Astrocyte of the cerebellum (primary cell): ENCODE measurements around the gene DEPDC5.

Experiments used
- DNase-seq: peaks from one replicate; pipeline ENCODE4 v3.0.0-alpha.2; 2011; ENCODE audit warnings: low read depth
- H3K4me3 ChIP-seq: 2 replicates; pipeline ENCODE4 v1.5.1; 2011; ENCODE audit warnings: mild to moderate bottlenecking, low read depth, low read length, moderate library complexity
- CTCF ChIP-seq: IDR thresholded peaks from 2 replicates; pipeline ENCODE4 v1.5.1; 2012; ENCODE audit warnings: low read length, low read depth, moderate library complexity, mild to moderate bottlenecking; ENCODE audit errors: missing control alignments
- in situ Hi-C: cut with HindIII; loops from 2 replicates; pipeline ENCODE4 v1.10.0; 2017; ENCODE audit warnings: low sequenced_read_pairs

DEPDC5 gene

GRCh38 chr22:31871480-31871879 is 117.7 kb downstream of the DEPDC5 start:
- no peak for DNase-seq
- TF ChIP-seq CTCF = no peak
- no peak overlapping the region for H3K4me3 ChIP-seq
- in situ Hi-C loops = no loop called here

DNA sequence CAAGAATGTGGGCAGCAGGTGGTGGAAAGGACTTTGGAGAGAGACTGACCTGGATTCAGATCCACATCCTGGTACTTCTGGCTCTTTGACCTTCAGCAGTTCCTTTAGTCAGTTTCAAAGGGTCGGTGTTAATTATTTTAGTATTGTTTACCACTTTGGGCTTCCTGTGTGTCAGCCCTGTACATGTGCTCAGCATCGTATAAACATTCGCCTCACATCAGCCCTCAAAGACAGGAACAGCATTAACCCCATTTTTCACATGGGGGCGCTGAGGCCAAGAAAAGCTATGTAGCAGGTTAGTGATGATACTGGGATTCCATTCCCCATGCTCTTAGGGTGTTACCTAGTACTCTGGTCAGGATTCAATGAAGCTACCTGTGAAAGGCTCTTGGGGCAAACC is 118.4 kb downstream of the DEPDC5 start:
- no peak overlapping the region for H3K4me3 ChIP-seq
- in situ Hi-C loops = no loop called here
- no peak for TF ChIP-seq CTCF
- DNase-seq = no peak

DNA sequence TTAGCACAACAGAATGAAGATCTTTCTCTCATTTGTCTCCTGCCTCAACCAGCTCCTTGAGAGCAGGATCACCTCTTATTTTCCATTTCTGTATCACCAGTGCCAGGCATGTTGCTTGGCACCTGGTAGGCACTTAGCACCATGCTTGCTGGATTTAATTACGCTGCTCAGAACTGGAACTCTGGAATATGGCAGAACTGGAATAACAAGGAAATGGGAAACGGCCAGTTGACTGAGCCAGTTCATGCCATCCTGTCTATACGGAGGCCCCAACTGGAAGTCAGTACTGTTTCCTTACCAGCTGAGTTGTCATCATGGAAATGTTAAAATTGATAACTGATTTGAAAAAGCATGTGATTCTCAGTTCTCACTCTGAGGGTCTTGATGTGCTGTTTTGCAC is 121.0 kb downstream of the DEPDC5 start:
- H3K4me3 ChIP-seq = no peak overlapping the region
- no peak for TF ChIP-seq CTCF
- DNase-seq = no peak
- in situ Hi-C loops = no loop called here

- in situ Hi-C loops = no loop called here
- TF ChIP-seq CTCF = no peak
- DNase-seq = no peak
- no peak overlapping the region for H3K4me3 ChIP-seq
These were observed 122.5 kb downstream of the DEPDC5 start for GRCh38 chr22:31876156-31876920.

DNA sequence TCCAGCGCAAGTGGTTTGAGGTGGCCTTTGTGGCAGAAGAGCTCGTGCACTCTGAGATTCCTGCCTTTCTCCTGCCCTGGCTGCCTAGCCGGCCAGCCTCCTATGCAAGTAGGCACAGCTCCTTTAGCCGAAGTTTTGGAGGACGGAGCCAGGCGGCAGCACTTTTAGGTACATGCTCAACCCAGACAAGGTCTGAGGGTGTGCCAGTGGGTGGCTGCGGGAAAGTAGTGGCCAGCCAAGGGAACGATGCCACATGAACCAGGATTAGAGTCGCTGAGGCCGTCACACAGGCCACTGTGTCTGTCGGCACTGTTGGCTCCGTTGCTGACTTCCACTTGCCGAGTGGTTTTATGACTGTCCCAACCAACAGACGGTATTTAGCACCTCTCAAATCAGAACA is 125.8 kb downstream of the DEPDC5 start:
- no peak overlapping the region for H3K4me3 ChIP-seq
- no peak for TF ChIP-seq CTCF
- no peak for DNase-seq
- in situ Hi-C loops = no loop called here

DNA sequence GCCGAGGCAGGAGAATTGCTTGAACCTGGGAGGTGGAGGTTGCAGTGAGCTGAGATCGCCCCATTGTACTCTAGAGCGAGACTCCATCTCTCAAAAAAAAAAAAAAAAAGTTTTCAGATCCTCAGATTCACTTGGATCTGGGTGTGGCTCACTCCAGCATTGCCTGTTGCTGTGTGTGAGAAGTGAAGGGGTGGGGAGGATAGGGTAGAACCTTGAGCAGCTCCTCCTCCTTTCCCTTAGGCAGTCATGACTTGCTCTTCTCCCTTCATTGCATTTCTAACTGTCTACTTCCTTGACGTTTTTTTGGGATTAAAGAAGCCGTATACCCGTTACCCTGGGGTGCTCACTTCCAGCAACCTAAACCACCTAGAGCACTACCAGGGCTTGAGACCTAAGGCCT is 127.4 kb downstream of the DEPDC5 start:
- in situ Hi-C loops = no loop called here
- no peak overlapping the region for H3K4me3 ChIP-seq
- TF ChIP-seq CTCF = no peak
- no peak for DNase-seq
